Stimulated activated CD4-positive, alpha-beta T cell treated with anti-CD3 and anti-CD28 coated beads, TNF-alpha, amount 100 ng/mL, for 1 hour (primary cell): ENCODE data around the gene PTPRN2.

Experiments
- DNase-seq, 3 donors: peaks; one replicate each; pipeline ENCODE4 v3.0.0-alpha.2; 2020; ENCODE audit warnings: low read depth in 3 of 3, low spot score in 1 of 3

PTPRN2 gene

GRCh38 chr7:158492367-158492764, 95.3 kb downstream of the PTPRN2 start:
- DNase-seq: no peak

GRCh38 chr7:158491094-158491493, 96.5 kb downstream of the PTPRN2 start:
- DNase-seq: no peak

GRCh38 chr7:158490171-158490782, 97.3 kb downstream of the PTPRN2 start:
- no peak for DNase-seq

- DNase-seq: no peak
Measured at GRCh38 chr7:158489462-158490155, 98.0 kb downstream of the PTPRN2 start.

GRCh38 chr7:158488181-158488971, 99.2 kb downstream of the PTPRN2 start:
- no peak for DNase-seq

GRCh38 chr7:158487631-158488151, 99.9 kb downstream of the PTPRN2 start:
- no peak for DNase-seq

GRCh38 chr7:158486919-158487318, 100.7 kb downstream of the PTPRN2 start:
- no peak for DNase-seq

GRCh38 chr7:158484801-158485531, 102.7 kb downstream of the PTPRN2 start:
- DNase-seq: no peak

GRCh38 chr7:158482480-158482879, 105.1 kb downstream of the PTPRN2 start:
- no peak for DNase-seq

- no peak for DNase-seq
Measured at GRCh38 chr7:158479664-158480025, 108.0 kb downstream of the PTPRN2 start.

- no peak for DNase-seq
Measured at GRCh38 chr7:158479021-158479663, 108.5 kb downstream of the PTPRN2 start.

- DNase-seq: no peak
Measured at GRCh38 chr7:158477866-158478265, 109.8 kb downstream of the PTPRN2 start.

- no peak for DNase-seq
Measured at GRCh38 chr7:158476331-158476932, 111.2 kb downstream of the PTPRN2 start.

- no peak for DNase-seq
Measured at GRCh38 chr7:158475679-158476052, 112.0 kb downstream of the PTPRN2 start.

GRCh38 chr7:158475036-158475678, 112.5 kb downstream of the PTPRN2 start:
- DNase-seq: no peak

- no peak for DNase-seq
Measured at GRCh38 chr7:158474488-158474887, 113.1 kb downstream of the PTPRN2 start.

GRCh38 chr7:158473946-158474345, 113.7 kb downstream of the PTPRN2 start:
- DNase-seq: no peak

GRCh38 chr7:158473221-158473620, 114.4 kb downstream of the PTPRN2 start:
- DNase-seq: no peak

GRCh38 chr7:158472596-158472995, 115.0 kb downstream of the PTPRN2 start:
- DNase-seq: no peak

GRCh38 chr7:158471716-158472115, 115.9 kb downstream of the PTPRN2 start:
- DNase-seq: no peak
